ENCODE data around the gene MICU2. TPM values are rescaled to one million over a fixed set of nuclear protein-coding genes. Genes with fewer than 3 reads are reported as not detected.

The MICU2 gene
- total RNA-seq, 1 experiment from 2014 or later, result 21.8 TPM

DNA sequence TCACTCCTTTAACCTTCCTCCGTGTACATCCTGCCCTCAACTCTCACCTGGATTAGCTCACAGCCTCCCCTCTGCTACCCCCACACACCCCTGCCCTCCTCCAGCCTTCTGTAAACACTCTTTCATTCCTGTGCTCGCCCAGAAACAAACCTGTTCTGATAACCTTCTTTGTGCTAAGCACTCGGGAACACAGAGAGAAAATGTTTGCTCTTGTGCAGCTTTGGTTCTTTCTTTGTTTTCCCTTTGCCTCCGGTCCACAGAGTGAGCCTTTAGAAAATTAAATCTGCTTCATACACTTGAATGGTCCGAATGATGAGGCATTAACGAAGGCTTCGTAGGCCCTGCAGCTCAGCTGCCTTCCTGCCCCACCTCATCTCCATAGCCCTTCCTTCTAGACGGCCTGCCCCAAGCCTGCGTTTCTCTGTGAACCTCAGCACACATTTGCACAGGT is 138.2 kb downstream of the MICU2 start:
- ChIA-PET POLR2A (no interaction called here), CTCF (interaction anchor here (0.6 to 3.1 kb wide), 4 partner anchors 9 to 169 kb away, joined by 3 to 12 read pairs (median 3); no protein-coding TSS in a partner anchor)
- no peak for DNase-seq (ENCODE audit: unreplicated experiment)
- TF ChIP-seq CTCF (IDR thresholded peaks at IDR 0.05; ENCODE audit: unreplicated experiment), result no peak
- Mint-ChIP-seq H3K9me3 (ENCODE audit: unreplicated experiment) (peaks cover 12% of the 10 kb centered on the region), H3K27ac (ENCODE audit: low read depth, unreplicated experiment) (no peak overlapping the region), H3K27me3 (ENCODE audit: insufficient read depth, unreplicated experiment) (no peaks in the 10 kb centered on the region), H3K36me3 (ENCODE audit: insufficient read depth, unreplicated experiment) (no peaks in the 10 kb centered on the region), H3K4me3 (ENCODE audit: unreplicated experiment) (no peak overlapping the region), H3K4me1 (ENCODE audit: insufficient read depth, unreplicated experiment) (no peaks in the 10 kb centered on the region)
- no TSS peak for BruUV-seq (replicated peaks)
- intact Hi-C loops (cut with micrococcal nuclease), result no loop called here

GRCh38 chr13:21463424-21463823 is 140.5 kb downstream of the MICU2 start:
- Mint-ChIP-seq H3K27ac (ENCODE audit: low read depth, unreplicated experiment) (no peak overlapping the region), H3K4me3 (ENCODE audit: unreplicated experiment) (no peak overlapping the region), H3K4me1 (ENCODE audit: insufficient read depth, unreplicated experiment) (no peaks in the 10 kb centered on the region), H3K27me3 (ENCODE audit: insufficient read depth, unreplicated experiment) (no peaks in the 10 kb centered on the region), H3K36me3 (ENCODE audit: insufficient read depth, unreplicated experiment) (no peaks in the 10 kb centered on the region), H3K9me3 (ENCODE audit: unreplicated experiment) (no peaks in the 10 kb centered on the region)
- TF ChIP-seq CTCF (IDR thresholded peaks at IDR 0.05; ENCODE audit: unreplicated experiment), result no peak
- POLR2A ChIA-PET, result interaction anchor here (1.1 kb wide), 1 partner anchor 27 kb away, joined by 3 read pairs; no protein-coding TSS in a partner anchor
- intact Hi-C loops (cut with micrococcal nuclease), result no loop called here
- DNase-seq (ENCODE audit: unreplicated experiment), result no peak
- CTCF ChIA-PET, result interaction anchor here (1.0 to 3.1 kb wide), 3 partner anchors 13 to 167 kb away, joined by 4 to 12 read pairs (median 4); no protein-coding TSS in a partner anchor
- no TSS peak for BruUV-seq (replicated peaks)

DNA sequence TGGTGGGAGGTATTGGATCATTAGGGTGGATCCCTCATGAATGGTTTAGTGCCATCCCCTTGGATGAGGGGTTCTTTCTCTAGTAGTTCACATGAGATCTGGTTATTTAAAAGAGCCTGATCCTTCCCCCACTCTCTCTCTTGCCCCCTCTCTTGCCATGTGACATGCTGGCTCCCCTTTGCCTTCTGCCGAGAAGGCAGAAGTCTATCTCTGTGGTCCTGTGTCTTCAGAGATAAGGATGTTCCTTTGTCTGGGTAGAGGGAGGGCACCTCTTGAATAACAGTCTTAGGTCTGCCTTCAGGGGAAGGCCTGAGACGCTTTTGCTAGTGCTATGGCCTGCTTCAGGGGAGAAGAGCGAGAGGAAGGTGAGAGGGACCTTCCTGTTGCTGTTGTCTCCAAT is 142.8 kb downstream of the MICU2 start:
- no TSS peak for BruUV-seq (replicated peaks)
- ChIA-PET POLR2A (no interaction called here), CTCF (interaction anchor here (1.0 to 4.0 kb wide), 3 partner anchors 15 to 152 kb away, joined by 5 to 29 read pairs (median 7); no protein-coding TSS in a partner anchor)
- Mint-ChIP-seq H3K4me3 (ENCODE audit: unreplicated experiment) (no peak overlapping the region), H3K4me1 (ENCODE audit: insufficient read depth, unreplicated experiment) (peaks cover 16% of the 10 kb centered on the region), H3K36me3 (ENCODE audit: insufficient read depth, unreplicated experiment) (no peaks in the 10 kb centered on the region), H3K9me3 (ENCODE audit: unreplicated experiment) (no peaks in the 10 kb centered on the region), H3K27me3 (ENCODE audit: insufficient read depth, unreplicated experiment) (no peaks in the 10 kb centered on the region), H3K27ac (ENCODE audit: low read depth, unreplicated experiment) (no peak overlapping the region)
- intact Hi-C loops (cut with micrococcal nuclease), result no loop called here
- TF ChIP-seq CTCF (IDR thresholded peaks at IDR 0.05; ENCODE audit: unreplicated experiment), result no peak
- no peak for DNase-seq (ENCODE audit: unreplicated experiment)

- Mint-ChIP-seq H3K27ac (ENCODE audit: low read depth, unreplicated experiment) (peak within 1 kb of the TSS; percentile 75), H3K4me3 (ENCODE audit: unreplicated experiment) (peak within 1 kb of the TSS; percentile 88), H3K36me3 (ENCODE audit: insufficient read depth, unreplicated experiment) (no peaks in the 10 kb centered on the region), H3K27me3 (ENCODE audit: insufficient read depth, unreplicated experiment) (no peaks in the 10 kb centered on the region), H3K4me1 (ENCODE audit: insufficient read depth, unreplicated experiment) (peaks cover 22% of the 10 kb centered on the region), H3K9me3 (ENCODE audit: unreplicated experiment) (no peaks in the 10 kb centered on the region)
- DNase-seq (ENCODE audit: unreplicated experiment), result peak; percentile 84
- intact Hi-C loops (cut with micrococcal nuclease), result loop anchor here (1.0 to 2.0 kb wide), 2 partner anchors 22 to 161 kb away; no protein-coding TSS in a partner anchor
- no TSS peak for BruUV-seq (replicated peaks)
- TF ChIP-seq CTCF (IDR thresholded peaks at IDR 0.05; ENCODE audit: unreplicated experiment), result no peak
- POLR2A ChIA-PET, result interaction anchor here (0.7 to 2.3 kb wide), 21 partner anchors 8 to 1964 kb away, joined by 3 to 43 read pairs (median 4); partner anchors contain the start of genes MRPL57 and SKA3
- CTCF ChIA-PET, result interaction anchor here (0.8 to 4.0 kb wide), 7 partner anchors 17 to 162 kb away, joined by 3 to 29 read pairs (median 4); no protein-coding TSS in a partner anchor
These were observed 144.9 kb downstream of the MICU2 start, which contains the start of gene ZDHHC20 for GRCh38 chr13:21458813-21459701. Gene ZDHHC20, minus strand, starts transcription at chr13:21459303. Its CDS starts 132 bp downstream, at chr13:21459171.
